Measurements from ENCODE around the gene PDCD11. TPM values are rescaled to one million over a fixed set of nuclear protein-coding genes. Genes with fewer than 3 reads are reported as not detected.

Gene PDCD11
- total RNA-seq, 4 donors from 2014 or later = 7.4 to 39.0 (median 22.2) TPM

DNA sequence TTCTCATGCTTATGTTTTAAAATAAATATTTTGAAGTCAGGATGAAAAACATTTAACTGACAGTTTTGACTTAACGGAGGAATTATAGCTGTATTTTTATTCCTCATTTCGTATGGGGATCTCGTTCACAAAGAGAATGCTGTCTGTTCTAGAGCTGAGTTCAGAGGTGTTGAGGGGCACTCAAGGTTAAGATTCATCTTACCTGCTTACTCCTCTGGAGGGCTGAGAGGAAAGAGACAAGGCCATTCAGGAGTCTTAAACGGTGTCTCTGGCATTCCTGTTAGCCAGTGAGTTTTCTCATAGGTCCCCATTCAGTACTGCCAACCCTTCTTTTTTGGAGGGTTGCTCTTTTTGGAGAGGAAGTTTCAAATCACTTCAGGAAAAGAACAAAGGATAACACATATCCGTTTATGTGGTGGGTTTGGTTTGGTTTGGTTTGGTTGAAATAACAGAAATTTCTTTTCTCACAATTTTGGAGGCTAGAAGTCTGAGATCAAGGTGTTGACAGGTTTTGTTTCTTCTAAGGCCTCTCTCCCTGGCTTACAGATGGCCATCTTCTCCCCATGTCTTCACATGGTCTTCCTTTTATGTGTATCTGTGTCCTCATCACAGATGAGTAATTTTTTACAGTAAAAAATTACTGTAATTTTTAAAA is 32.7 kb downstream of the PDCD11 start:
- intact Hi-C loops (cut with DNase I; ENCODE audit: low total_unique reads) = no loop called here
- DNase-seq = no peak
- H3K9me3 ChIP-seq = no peaks in the 10 kb centered on the region
- no peaks in the 10 kb centered on the region for H3K36me3 ChIP-seq
- no peak overlapping the region for H3K27ac ChIP-seq
- no peaks in the 10 kb centered on the region for H3K27me3 ChIP-seq
- no peaks in the 10 kb centered on the region for H3K4me1 ChIP-seq
- no peak overlapping the region for H3K4me3 ChIP-seq
- TF ChIP-seq, protein P1, sequence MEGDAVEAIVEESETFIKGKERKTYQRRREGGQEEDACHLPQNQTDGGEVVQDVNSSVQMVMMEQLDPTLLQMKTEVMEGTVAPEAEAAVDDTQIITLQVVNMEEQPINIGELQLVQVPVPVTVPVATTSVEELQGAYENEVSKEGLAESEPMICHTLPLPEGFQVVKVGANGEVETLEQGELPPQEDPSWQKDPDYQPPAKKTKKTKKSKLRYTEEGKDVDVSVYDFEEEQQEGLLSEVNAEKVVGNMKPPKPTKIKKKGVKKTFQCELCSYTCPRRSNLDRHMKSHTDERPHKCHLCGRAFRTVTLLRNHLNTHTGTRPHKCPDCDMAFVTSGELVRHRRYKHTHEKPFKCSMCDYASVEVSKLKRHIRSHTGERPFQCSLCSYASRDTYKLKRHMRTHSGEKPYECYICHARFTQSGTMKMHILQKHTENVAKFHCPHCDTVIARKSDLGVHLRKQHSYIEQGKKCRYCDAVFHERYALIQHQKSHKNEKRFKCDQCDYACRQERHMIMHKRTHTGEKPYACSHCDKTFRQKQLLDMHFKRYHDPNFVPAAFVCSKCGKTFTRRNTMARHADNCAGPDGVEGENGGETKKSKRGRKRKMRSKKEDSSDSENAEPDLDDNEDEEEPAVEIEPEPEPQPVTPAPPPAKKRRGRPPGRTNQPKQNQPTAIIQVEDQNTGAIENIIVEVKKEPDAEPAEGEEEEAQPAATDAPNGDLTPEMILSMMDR (IDR thresholded peaks at IDR 0.05) = no peak
- no peak for TF ChIP-seq POLR2A (IDR thresholded peaks at IDR 0.05)

DNA sequence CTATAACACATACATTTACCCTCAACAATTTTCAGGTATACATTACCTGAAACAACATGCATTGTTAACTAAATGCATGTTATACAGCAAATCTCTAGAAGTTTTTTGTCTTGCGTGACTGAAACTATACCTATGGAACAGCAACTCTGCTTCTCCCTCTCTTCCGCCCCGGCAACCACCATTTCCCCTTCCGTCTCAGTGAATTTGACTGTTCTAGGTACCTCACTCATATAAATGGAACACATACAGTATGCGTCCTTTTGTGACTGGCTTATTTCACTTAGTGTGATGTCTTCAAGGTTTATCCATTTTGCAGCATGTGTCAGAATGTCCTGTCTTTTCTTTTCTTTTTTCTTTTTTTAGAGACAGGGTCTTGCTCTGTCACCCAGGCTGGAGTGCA is 33.2 kb downstream of the PDCD11 start:
- no peaks in the 10 kb centered on the region for H3K4me1 ChIP-seq
- no peaks in the 10 kb centered on the region for H3K36me3 ChIP-seq
- H3K4me3 ChIP-seq = no peak overlapping the region
- no peak for TF ChIP-seq POLR2A (IDR thresholded peaks at IDR 0.05)
- TF ChIP-seq, protein P1 (IDR thresholded peaks at IDR 0.05) = no peak
- H3K27ac ChIP-seq = no peak overlapping the region
- intact Hi-C loops (cut with DNase I; ENCODE audit: low total_unique reads) = no loop called here
- no peaks in the 10 kb centered on the region for H3K9me3 ChIP-seq
- no peak for DNase-seq
- H3K27me3 ChIP-seq = no peaks in the 10 kb centered on the region

DNA sequence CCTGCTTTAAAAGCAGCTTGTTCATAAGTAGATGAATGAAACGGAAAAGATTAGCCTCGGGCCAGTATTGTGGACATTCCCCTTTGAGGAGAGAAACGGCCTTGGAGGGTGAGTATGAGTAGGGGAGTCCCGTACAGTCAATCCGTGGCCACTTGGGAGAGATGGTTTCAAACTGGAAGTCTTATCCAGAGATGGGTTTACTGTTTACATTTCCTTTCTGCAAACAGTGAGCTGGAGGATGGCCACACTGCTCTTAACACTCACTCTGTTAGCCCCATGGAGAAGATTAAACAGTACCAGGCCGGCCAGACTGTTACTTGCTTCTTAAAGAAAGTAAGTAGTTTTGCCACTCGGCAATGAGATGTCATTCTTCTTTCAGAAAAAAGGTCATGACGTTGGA is 35.5 kb downstream of the PDCD11 start:
- Histone ChIP-seq H3K4me1 (no peaks in the 10 kb centered on the region), H3K4me3 (no peak overlapping the region), H3K27ac (no peak overlapping the region), H3K9me3 (no peaks in the 10 kb centered on the region), H3K36me3 (no peaks in the 10 kb centered on the region), H3K27me3 (no peaks in the 10 kb centered on the region)
- no peak for DNase-seq
- intact Hi-C loops (cut with DNase I; ENCODE audit: low total_unique reads) = no loop called here
- TF ChIP-seq, protein P1 (IDR thresholded peaks at IDR 0.05) = no peak
- TF ChIP-seq POLR2A (IDR thresholded peaks at IDR 0.05) = no peak

DNA sequence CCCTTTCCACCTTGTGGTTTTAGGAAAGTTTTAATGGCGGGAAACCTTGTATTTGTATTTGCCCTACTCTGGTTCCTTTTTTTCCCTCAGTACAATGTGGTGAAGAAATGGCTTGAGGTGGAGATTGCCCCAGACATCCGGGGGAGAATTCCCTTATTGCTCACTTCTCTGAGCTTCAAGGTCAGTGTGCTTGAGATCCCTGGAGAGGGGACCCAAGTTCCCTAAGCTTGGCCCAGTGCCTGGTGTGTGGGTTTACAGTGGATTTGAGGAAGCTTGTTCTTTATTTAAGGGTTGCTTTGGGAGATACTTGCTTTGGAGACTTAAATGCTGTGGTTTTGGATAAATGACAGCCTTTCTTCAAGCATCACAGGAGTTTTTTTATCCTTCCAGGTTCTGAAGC is 37.4 kb downstream of the PDCD11 start:
- H3K36me3 ChIP-seq = no peaks in the 10 kb centered on the region
- no peaks in the 10 kb centered on the region for H3K27me3 ChIP-seq
- no peak for DNase-seq
- no peak overlapping the region for H3K4me3 ChIP-seq
- intact Hi-C loops (cut with DNase I; ENCODE audit: low total_unique reads) = no loop called here
- H3K9me3 ChIP-seq = no peaks in the 10 kb centered on the region
- no peak overlapping the region for H3K27ac ChIP-seq
- no peaks in the 10 kb centered on the region for H3K4me1 ChIP-seq
- TF ChIP-seq, protein P1 (IDR thresholded peaks at IDR 0.05) = no peak
- no peak for TF ChIP-seq POLR2A (IDR thresholded peaks at IDR 0.05)

DNA sequence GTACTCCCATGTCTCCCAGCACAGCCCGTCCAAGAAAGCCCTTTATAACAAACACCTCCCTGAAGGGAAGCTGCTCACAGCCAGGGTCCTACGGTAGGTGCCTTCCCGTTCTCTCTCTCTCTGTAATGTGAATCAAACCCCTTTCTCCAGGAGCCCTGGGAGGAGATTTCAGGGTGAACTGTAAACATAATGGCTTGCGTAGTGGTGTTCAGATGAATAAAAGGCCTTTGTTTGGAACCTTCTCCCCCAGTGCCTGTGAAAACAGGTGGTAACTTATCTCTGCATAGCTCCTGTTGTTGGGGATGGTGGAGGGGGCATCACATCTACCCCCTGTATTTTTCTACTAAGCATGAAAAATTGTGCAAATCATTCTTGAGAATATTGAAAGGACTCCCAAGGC is 43.4 kb downstream of the PDCD11 start:
- DNase-seq = no peak
- Histone ChIP-seq H3K36me3 (no peaks in the 10 kb centered on the region), H3K27me3 (no peaks in the 10 kb centered on the region), H3K9me3 (no peaks in the 10 kb centered on the region), H3K4me3 (no peak overlapping the region), H3K27ac (no peak overlapping the region), H3K4me1 (peaks cover 6 to 11% of the 10 kb centered on the region in 2 donors)
- TF ChIP-seq, protein P1 (IDR thresholded peaks at IDR 0.05) = no peak
- no peak for TF ChIP-seq POLR2A (IDR thresholded peaks at IDR 0.05)
- intact Hi-C loops (cut with DNase I; ENCODE audit: low total_unique reads) = no loop called here

Measured in uterus (tissue), 4 donors.